Spleen (tissue), 7 donors: Measurements from ENCODE around the gene ETF1.

Experiments used
- CTCF ChIP-seq, 11 experiments: fragments of 200-600 bp in 7 of 11; fragments of 450-650 bp in 4 of 11; sonication (generic) in 4 of 11; IDR thresholded peaks in 8 of 11; conservative IDR thresholded peaks in 3 of 11; 1 replicate in 7 of 11; 2 replicates in 4 of 11; pipeline versions ENCODE4 v1.4.0 to v1.8.0; 2016 to 2021; ENCODE audit warnings: antibody characterized with exemption in 11 of 11, inconsistent platforms in 4 of 11, mild to moderate bottlenecking in 1 of 11
- POLR2AphosphoS5 ChIP-seq, 3 donors: sonication (generic); formaldehyde crosslinking; IDR thresholded peaks; one replicate each; pipeline ENCODE4 v1.5.1; 2017; ENCODE audit warnings: antibody characterized with exemption in 3 of 3
- donor health status: DM: no; HTN: no; CAD: no; lungs with moderate emphysema.
- donor health status: DM: no; HTN: no; CAD: no.
- donor health status: DM: no; HTN: no; CAD: no.

- TF ChIP-seq CTCF (IDR thresholded peaks at IDR 0.05 in 8 of 11, conservative IDR thresholded peaks at IDR 0.05 in 3 of 11) (no peak), POLR2AphosphoS5 (IDR thresholded peaks at IDR 0.05) (peak in 1 of 3 donors; percentile 18)
Measured at GRCh38 chr5:138552657-138553056, 9.6 kb upstream of the ETF1 start.
